Adipose tissue (tissue), 3 donors: ENCODE results near the gene UGT2B28. TPM values are rescaled to one million over a fixed set of nuclear protein-coding genes. Genes with fewer than 3 reads are reported as not detected.
"Not testable (repeated sequence)": the region's sequence is repeated elsewhere in the genome, so short reads cannot be mapped to it uniquely, and the experiment has no call there.

Source experiments
- H3K27ac ChIP-seq: one replicate; pipeline ENCODE4 v1.5.1; 2013; ENCODE audit warnings: low read depth, low read length
- WGBS, 3 donors: extraction: QIAGEN DNeasy Blood & Tissue Kit; methylation state at CpG; one replicate each; pipeline ENCODE4 v1.1.7; 2013; 5-methylcytosine and 5-hydroxymethylcytosine counted together
- polyA plus RNA-seq, 3 donors: library from polyadenylated mRNA; stranded (reverse); fragments of 200-250 nt; gene quantifications; one replicate each; pipeline ENCODE4 v1.2.3, GENCODE V29; 2013
- donor health status: healthy with polysubstance abuse.
- donor health status: Bipolar disorder and iron deficiency.
- donor health status: healthy.

UGT2B28 gene
- polyA plus RNA-seq, 3 donors = not detected

DNA sequence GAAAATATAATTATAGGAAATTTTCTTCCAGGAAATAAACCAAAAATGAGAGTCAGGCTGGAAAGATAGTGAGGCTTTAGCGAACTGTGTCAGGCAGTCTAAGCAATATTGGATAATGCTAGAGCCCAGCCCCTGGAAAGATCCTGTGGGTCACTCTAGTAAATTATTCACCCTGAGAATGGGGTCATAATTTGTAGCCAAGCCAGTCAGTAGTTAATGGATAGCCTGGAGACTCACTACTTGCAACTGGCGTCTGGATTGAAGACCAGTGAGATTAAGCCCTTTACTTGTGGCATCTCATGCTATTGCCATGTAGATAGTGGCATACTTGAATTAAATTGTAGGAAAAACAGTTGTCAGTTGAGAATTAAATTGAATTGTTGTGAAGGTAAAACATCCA is 51.0 kb downstream of the UGT2B28 start:
- 19 to 82% (median 80%) methylated on average over 2 of the region's 2 CpGs for WGBS, 3 donors

DNA sequence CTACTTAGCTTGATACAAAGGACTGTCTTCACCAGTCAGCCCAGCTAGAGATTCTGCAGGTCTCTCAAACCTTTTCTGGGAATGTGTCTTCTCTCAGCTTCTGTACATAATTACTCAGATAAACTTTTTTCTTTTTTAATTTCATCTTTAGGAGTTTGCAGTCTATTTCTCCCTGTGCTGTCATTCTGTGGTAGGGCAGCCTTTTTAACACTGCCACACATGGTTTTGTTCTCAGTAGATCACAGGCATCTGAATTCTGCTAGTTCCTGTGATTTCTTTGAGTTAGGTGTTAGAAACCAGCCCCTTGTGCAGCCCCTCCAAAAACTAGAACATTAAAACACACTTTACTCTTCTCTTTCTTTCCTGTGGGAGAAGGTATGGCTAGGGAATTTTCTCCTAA is 55.2 kb downstream of the UGT2B28 start:
- not testable (repeated sequence) for H3K27ac ChIP-seq

More for the DNA sequence above, 51.0 kb downstream of the UGT2B28 start:
- not testable (repeated sequence) for H3K27ac ChIP-seq

DNA sequence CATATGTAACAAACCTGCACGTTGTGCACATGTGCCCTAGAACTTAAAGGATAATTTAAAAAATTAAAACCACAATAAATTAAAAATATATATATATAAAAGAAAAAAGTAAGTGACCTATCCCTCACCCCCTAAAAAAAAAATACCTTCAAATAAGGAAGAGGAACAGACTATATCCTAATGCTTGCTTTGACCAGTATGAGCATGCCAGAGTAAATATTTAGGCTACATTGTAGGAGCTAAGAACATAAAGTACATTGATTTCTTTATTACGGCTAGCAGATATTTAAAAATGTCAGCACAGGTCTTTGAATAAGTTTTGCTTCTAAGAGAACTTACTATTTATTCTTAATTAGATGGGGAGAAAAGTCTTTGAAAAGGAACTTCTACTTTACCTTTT is 62.8 kb downstream of the UGT2B28 start:
- WGBS, 3 donors = 55 to 86% (median 75%) methylated on average over 2 of the region's 2 CpGs

DNA sequence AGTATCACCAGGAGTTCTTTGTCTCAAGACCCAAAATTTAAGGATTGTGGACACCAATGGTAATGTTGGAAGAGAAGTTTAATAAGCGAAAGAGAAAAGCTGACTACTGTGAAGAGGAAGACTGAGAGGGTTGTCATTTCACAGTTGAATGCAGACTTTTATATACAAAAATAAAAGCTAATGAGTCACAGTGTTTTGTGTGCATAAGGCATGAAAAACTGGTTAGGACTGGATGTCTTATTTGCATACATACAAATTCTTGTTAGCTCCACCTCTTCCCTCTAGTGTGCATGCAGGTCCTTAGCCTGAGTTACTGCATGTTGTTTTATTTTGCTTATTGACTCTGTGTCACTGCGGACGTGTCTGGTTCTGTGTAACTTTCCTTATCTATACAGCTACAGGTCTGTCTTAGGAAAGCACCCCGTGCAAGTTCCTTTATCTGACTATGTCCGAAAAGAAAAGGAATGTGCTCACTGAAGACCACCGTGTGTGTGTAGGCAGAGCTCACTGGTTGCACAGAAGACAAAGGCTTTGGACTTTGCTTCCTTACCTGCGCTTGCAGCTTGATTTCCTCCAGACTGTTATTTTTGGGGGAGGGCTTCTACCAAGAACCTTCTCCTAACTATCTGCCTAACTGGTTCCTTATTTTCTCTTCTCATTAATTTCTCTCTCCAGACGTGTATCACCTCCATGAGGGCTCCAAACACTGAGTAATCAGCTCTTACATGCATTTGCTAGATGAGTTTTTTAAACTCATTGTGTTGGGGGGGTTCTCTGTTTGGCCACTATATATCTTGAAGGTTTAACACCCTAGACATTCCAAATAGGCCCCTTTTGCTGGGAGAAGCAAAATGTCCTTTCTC is 63.5 kb downstream of the UGT2B28 start:
- 39 to 42% (median 41%) methylated on average over 6 to 8 of the region's 8 CpGs for WGBS, 3 donors
- H3K27ac ChIP-seq = not testable (repeated sequence)

More for the DNA sequence above, 62.8 kb downstream of the UGT2B28 start:
- not testable (repeated sequence) for H3K27ac ChIP-seq

Other genes with a start within 250 kb of the UGT2B28 start
- 1 to 10 TPM in 1 of 3 donors, not detected in 2; 8.0 TPM for gene UGT2B7, start 184.0 kb upstream of the UGT2B28 start, polyA plus RNA-seq
- gene UGT2B11, start 65.7 kb upstream of the UGT2B28 start, polyA plus RNA-seq = not detected
- gene UGT2B4, start 215.4 kb downstream of the UGT2B28 start, polyA plus RNA-seq = 1 to 10 TPM in 1 of 3 donors, under 1 TPM in 1, not detected in 1; 0.22 to 2.2 TPM